Measurements from ENCODE around the gene KIF16B. TPM values are rescaled to one million over a fixed set of nuclear protein-coding genes. Genes with fewer than 3 reads are reported as not detected.

The KIF16B gene
- polyA plus RNA-seq, 3 donors: 21.0 to 23.7 (median 21.4) TPM

DNA sequence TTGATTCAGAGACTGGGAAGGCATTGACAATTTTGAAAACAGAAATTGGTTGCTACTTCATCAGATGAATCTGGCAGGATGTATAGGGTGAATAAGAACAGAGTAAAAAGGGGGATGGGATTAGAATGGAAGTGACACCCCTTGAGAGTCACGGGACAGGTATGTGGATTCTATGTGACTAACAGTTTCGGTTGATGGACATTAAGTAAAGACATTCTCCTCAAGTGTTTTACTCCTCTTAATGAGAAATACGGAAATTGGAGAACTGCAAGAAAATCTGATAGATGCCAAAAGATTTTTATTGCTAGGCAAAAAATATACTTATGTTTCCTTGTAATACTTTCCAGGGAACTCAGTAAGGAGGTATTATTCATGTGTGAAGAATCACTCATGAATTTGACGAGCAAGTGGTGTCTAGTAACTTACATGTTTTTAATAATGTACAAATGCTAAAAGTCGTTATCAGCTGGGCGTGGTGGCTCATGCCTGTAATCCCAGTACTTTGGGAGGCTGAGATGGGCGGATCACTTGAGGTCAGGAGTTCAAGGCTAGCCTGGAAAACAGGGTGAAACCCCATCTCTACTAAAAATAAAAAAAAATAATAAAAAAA lies 135.8 kb downstream of the KIF16B start:
- no peak for DNase-seq

DNA sequence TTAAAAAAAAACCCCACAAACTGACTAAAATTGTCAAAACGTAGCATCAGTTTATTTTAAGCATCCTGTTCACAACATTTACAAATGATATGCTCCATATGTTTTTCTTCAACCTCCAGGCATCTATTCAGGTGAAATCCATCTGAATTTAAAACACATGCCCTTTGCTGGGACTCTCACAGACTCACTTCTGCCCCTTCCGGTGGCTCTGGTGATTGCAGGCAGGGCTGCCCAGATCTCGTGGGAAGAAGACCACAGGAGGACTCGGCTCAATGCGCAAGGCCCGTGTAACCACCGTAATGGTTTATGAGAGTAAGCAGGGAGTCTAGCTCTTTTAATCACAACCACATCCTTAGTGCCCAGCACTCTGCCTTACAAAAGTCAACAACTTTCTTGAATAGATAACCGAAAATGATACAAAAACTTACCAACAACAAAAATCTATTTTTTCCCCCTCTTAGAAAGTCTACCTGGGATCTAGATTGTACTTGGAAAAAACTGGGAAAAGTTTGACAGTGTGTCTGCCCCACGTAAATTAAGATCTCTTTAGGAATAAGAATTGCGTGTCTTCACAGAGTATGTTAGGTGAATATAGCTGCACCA lies 139.1 kb downstream of the KIF16B start:
- DNase-seq: peak; percentile 40

DNA sequence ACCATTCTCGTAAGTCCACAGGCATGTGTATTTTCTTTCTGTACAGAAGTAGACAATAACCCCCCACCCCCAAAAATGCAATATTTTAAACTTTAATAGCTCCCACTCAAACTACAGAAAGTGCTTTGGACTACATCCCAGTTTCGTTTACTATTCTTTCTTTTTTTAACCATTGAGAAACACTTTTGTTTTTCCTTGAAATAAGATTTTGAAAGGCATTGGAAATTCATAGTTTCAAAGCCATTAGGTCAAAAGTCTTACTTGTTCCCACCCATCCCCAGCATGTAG lies 140.0 kb downstream of the KIF16B start:
- peak; percentile 61 for DNase-seq

DNA sequence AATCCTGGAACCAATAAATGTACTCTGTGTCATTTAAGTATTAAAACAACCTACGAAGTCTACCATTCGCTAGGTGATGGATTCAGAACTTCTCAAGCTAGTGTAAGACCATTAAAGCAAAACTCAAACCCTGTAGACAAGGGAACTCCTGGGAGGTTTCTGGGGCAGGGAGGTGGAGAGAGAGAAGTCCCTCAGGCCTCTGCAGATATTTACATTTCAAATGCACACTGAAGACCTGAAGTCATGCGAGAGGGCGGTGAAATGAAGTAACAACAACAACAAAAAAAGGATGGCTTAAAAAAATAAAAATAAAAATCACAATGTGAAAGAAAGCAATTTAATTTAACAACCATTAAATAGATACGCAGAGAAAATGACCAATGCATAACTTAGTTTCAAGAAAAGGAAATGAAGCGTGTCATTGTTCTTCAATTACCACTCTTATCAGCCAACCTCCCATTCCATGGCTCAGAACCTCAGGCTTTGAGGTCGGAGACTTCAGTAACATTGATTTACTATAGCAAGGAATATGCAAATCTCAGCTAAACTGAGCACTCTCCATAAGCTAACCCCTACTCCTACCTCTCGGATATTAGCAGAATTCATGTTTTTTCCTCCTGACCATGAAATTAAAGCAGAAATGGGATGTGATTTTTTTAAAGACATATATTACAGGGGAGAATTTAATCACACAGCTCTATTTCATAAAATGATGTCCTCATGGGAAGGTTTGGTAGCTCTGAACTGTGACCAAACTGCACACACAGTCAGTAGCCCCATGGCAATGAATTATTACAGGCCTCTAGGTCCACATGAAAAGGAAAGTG lies 140.6 kb downstream of the KIF16B start:
- DNase-seq: peak; percentile 44

DNA sequence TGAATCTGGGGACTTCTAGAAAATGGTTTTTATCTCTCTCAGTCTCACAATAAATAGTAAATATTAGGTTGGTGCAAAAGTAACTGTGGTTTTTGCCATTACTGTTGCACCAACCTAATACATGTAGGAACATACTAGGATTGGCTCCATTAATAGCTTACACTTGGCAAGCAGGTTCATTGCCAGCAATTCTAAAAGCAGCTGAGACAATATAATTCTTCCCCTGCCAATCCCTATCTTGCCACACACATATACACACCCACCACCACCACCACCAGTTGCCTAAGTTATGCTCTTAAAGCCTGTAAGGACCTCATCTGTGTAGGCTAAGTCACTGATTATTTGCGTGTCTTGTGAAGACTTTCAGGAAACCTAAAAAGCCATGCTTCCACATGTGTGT lies 145.1 kb downstream of the KIF16B start:
- no peak for DNase-seq

DNA sequence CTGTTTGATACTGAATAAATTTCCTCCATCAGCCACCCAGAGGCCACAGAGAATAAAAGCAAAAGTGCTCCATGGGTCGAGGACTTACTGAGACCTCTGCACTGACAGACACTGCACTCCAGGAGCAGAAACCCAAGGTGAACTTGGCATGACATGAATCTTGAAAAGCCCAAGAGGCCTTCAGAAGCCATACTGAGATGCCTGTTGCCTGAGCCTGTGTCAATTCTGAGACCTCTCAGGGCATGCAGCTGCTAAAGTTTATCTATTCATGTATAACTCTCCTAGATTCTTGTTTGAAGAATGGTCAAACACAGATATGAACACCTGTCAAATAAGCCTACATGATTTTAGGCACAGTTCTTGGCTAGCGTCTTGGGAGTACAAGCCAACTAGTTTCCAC lies 145.7 kb downstream of the KIF16B start:
- DNase-seq: no peak

DNA sequence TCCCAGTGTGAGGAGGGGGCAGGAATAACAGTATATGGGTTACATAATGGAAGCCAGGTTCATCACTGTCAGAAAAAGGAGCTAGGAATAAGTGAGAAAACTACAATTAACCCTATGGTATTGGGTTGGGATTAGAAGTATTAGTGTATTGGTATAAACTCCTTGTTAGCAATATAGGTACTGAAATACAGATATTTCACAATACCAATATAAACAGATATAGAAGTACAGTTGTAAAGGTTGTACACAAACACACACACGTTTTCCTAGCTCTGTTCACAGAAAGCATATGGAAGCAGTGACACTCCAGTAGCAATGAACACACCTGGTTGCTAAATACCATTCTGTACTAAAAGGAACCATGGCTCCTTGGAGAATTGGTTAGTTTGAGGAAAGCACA lies 148.5 kb downstream of the KIF16B start:
- DNase-seq: no peak

DNA sequence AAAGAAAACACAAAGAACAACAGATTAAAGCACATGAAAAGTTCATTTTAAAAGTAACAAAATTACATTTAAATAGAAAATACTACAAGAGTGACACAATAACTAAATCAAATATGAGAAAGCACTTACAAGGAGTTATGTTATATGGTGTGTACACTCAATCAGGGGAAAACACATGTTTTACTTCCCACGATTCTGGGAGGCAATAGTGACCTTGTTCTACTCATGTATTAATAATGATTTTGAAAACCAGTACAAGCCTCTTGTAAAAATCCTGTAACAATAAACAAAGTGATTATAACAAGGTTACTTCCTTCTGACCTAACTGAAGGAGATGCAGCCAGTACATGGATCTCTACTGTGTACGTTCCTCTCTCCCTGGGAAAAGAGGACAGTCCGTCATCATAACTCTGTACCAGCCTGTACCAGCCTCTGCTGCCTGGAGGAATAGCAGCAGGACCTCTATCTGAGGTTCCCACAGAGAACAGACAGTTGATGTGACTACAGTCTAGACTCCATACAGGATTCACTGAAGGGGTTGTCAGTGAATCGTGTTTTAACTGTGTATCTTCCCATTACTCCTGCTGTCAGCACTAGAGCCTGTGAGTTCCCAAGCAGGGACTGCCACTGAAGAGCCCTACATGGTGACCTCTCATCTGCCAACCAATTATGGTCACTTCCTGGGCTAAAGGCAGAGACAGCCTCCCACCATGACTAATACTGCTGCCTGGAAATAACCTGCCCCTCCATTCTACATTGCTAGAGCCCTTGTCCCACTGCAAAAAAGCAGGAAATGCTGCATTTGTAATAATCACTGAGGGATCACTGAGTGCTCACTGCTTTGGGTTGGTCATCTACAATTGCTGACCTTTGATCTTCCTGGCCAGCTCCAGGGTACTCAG lies 149.7 kb downstream of the KIF16B start:
- no peak for DNase-seq

DNA sequence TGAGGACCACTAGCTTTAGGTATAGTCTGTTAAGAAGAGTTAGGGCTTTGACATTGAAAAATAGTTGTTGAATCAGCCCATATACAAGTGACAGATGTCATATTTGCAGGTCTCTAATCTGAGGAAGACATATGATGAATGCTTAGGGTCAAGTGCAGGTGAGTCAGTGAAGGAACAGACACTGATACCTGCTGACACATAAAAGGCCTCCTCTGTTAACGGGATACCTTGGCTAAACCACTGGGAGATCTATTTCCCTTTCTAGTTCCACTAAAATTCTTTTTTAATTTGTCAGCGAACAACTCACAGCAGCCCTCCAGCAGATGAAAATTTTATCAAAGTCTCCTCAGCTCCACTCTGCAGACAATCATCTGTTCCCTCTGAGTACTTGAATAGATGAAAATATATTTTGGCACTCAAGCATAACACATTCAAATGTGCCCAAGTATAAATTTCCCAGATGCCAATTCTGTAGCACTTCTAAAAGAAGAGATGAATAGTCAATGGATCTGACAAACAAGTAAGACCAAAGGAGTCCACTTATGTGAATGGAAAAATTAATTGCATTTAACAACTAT lies 154.0 kb downstream of the KIF16B start:
- DNase-seq: no peak

DNA sequence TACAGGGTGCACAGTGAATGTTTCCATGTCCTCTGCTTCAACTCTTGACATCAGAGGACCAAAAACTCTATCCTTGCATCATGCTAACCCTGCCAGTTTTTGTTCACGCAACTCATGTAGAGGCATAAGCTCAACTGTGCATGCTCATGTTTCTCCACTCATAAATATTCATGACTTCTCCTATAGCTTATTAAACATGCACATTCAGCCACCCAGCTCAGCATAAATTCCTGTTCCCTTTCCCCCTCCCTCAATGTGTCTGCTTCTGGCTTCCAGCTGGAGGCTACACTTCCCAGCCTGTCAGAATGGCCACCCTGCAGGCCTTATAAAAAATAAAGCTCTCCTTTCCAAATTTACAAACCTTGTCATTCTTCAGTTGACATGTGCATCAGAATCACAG lies 154.6 kb downstream of the KIF16B start:
- no peak for DNase-seq

DNA sequence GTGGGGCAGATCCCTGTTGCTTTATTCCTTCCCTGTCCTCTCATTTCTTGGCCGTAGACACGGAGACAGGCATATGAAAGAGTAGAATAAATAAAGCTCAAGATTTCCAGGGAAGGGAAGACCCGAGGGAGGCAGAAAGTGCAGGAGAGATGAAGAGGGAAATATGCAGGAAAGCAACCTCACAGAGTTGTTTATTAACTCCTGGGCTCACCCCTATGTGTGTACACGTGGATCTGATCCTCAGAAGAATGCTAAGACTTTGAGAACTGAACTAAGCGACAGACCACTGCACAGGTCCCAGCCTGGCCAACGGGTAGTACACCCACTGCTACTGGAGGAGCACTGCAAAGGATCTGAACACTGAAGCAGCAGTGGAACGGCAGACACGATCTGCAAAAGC lies 156.2 kb downstream of the KIF16B start:
- DNase-seq: no peak

DNA sequence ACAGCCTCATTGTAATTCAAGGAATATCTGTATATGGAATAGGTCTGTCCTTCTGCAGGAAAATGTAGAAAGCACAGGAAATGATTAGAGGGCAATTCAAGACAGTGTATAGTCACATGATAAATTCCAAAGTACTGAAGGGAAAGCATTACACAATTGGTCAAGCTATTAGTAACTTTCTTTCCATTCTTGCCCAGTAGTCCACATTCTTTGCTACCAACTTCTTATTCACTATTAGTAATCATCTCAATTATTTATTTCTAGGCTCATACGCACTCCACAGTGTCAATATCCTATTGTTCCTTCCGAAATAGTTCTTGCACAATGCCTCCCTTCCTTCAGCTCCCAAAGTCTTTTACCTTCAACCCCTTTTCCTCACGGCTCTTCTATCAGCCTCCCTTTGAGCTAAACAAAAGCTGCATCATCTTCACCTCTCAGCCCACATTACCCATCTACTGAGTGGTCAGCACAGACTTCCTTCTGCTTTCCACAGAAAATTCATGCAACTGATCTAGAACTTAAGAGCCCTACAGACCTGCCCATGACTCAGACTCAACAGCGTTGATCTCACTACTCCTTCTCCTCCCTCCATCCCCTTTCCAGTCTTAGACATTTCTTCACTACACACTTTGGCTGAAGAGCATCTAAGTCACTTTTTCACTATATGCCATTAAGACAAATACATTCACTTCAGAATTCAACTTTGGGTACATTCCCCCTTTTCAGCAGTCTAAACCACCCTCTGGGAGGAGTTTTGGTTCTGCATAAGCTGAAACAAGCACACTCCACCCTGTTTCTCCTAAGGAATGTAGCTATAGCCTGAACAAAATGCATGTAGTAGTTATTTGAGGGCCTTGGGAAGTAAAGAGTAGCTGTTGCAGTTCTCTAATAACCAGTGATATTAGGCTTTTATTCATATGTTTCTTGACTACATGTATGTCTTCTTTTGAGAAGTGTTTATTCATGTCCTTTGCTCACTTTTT lies 157.9 kb downstream of the KIF16B start:
- DNase-seq: no peak

DNA sequence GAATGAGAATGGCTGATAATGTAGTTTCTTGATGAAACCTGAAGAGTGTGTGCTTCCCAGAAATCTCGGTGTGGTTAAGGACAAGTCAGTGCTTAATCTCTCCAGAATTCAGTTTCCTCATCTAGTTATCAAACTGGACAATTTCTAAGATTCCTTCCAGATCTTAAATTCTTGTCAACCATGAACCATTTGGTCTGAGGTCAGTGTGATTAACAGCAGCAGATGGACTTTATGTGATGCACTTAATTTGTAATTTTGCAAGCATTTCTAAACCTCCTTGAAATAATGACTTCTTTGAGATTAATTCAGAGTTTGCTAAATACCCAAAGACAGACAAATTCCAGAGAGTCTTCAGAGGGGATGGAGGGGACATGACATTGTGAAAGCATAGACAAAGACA lies 160.3 kb downstream of the KIF16B start:
- no peak for DNase-seq

DNA sequence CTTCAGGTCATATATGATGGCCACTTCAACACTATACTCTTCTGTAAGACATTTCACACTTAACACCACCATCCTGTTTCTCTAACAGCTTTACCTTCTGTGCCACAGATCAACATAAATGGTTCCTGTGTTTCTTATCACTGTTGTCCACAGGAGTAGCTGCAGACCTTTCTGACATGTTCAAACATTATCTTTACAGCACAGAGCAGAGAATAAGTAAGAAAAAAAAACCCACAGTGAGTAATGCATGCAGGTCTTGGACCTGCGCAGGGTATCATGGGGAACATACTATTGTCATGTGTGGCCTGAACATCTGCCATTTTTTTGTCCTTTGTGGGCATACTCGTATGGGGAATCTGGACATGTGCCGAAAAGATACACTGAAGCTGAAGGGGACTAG lies 161.9 kb downstream of the KIF16B start:
- no peak for DNase-seq

DNA sequence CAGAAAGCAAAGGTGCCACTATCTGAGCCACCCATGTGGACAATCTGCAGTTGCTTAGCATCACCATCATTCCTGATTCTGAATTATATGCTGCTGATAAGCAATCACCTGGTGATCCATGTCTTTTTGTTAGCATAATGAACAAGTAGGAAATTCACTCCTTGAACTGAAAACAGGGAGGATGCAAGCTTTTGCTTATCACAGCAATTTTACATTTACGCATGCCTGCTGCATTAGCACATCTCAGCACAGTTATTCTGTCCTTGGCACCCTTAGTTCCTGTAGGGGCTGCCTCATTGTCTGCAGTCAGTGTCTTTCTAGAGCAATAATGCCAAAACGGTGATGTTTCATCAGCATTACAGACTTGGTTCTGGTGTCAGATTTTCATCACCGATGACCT lies 162.6 kb downstream of the KIF16B start:
- DNase-seq: no peak

DNA sequence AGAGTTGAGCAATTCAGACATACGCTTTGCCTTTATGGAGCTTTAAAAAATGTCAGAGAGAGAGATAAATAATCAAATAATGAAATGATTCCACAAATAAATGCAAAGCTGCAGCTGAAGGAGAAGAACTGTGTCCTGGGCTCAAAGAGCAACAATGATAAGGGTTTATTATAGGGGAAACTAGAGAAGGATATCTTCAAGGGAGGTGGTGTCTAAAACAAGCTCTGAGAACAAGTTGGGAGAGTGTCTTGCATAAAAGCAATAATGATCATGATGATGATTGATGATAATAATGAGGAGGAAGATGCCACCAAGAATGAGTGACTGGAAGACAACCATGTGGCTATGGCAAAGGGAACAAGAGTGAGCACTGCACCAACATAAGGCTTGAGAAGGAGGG lies 164.3 kb downstream of the KIF16B start:
- DNase-seq: no peak

DNA sequence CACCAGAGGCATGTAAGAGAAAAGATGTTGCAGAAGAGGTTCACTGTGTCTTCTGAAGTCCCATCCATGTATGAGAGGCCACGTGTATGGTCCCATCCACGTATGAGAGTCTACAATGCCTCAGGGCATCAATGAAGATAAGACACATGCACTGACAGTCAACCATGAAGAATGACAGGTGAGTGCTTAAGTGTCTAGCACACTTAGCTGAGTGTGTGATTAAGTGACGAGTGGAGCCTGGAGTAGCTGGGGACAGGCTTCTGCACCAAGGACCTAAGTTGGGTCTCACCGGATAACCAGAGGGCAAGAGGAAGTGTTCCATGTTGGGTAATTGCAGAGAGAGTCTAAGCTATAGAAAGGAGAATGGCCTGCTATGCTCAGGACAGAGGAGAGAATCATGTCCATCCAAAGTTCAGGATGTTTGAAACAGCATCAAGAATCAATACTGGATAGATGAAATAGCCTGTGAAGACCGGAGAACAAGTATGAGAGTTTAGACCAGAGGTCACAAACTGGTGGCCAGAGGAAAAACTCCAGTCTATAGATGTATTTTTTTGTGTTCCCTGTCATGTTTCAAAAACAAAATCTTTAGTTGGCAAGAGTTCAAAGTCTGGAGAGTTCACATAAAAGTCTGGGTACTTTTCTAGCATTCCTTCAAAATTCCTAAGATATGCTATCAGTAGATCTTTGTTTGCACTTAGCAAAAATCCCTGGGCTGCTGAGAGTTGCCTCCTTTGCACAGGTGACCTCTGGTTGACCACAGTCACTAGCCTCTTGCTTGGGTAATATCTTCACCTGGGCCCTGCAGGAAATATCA lies 165.8 kb downstream of the KIF16B start:
- DNase-seq: no peak

DNA sequence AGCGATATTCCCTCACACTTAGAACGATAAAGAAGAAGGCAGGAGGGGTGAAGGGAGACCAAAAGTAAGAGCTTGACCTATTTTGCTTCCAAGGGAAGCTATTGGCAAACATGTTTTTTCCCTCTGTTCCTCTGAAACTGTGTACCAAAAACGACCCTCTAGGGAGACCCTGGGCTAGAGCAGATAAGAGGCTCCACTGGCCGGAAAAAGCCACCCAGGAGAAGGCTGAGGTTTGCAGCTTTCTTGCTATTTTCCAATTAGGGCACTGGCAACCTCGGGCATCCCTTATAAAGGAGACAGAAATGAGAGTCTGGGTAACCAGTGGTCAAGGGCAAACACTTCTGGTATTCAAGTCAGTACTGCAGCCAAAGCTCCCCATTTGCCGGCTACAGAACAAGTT lies 168.0 kb downstream of the KIF16B start:
- DNase-seq: no peak

DNA sequence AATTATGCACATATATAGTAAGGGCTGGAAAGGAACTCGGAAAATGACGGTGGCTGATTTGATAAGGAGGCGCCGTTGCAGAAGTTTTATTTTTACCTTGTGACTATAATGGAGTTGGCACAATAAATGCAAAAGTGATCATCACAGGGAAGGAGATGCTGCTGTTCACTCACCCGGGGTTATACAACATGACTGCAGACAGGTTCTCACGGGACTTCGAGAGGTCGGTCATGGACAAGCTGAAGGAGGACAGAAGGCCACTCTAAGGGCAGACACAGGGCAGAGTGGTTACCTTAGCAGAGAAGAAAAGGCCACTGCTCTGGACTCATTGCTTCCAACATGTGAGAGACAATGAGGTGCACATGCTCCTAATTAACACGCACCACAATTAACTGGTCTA lies 168.6 kb downstream of the KIF16B start:
- no peak for DNase-seq

DNA sequence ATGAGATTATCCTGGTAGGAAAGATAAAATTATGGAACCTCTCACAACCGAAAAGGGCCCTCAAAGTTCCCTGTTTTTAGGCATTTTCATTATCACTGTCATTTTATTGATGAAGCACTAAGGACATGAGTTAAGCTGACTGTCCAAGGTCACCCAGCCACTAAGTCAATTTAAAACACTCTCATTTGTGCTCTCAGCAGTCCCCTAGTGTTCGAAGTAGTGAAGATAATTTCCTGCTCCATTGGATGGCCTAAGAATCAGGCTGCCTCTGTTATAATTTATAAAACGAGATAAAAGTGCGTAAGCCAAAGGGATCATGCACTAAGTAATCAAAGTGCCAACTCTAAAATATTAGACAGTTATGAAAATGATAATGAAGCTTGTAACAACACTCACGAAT lies 169.1 kb downstream of the KIF16B start:
- DNase-seq: no peak

Measured in renal pelvis (tissue), 4 donors.